ENCODE measurements around the gene PRKCSH.

Gene PRKCSH

GRCh38 chr19:11481534-11482383 lies 46.3 kb downstream of the PRKCSH start:
- peaks cover 28% of the 10 kb centered on the region for H3K27me3 ChIP-seq (replicated peaks)
- no peak for TF ChIP-seq CTCF (IDR thresholded peaks at IDR 0.05; ENCODE audit: low read depth, low read length, missing control alignments)
- H3K36me3 ChIP-seq (replicated peaks), result no peaks in the 10 kb centered on the region
- in situ Hi-C loops (cut with HindIII; ENCODE audit: low pct_ligation_motif_present, low sequenced_read_pairs), result no loop called here
- no peak overlapping the region for H3K27ac ChIP-seq
- H3K4me3 ChIP-seq (ENCODE audit: low read depth, low read length), result peak overlapping the region; percentile 35
- DNase-seq, result peak; percentile 77

GRCh38 chr19:11482384-11483050 lies 47.1 kb downstream of the PRKCSH start:
- TF ChIP-seq CTCF (IDR thresholded peaks at IDR 0.05; ENCODE audit: low read depth, low read length, missing control alignments), result peak; percentile 65

DNA sequence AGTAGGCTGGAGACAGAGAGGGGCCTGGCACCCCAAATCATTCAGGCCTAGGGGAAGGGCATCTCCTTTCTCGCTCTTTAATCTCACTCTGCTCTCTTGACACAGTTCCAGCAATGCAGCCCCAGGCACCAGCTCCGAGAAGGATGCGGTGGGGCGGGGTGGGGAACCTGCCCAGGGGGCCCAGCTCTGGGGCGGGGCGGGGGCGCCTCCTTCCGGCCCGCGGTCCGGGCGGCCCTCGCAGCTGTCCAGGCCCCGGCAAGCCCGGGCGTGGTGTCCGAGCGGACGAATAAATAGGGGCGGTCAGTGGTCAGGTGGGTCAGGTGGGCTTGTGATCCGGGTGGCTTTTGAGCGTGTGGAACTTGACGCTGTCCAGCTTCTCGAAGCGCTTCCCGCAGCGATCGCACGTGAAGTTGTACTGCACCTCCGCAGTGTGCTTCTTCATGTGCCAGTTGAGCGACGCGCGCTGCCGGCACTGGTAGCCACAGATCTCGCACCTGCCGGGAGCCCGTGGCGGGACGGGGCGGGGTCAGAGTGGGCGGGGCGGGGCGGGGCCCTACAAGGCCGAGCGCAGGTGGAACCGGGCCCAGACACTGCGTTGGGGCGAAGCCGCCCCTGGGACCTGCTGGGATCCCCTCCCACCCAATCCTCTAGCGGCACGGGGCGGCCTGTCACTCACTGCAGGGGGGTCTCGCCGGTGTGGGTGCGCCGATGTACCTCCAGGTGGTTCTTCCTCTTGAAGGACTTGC lies 48.1 kb downstream of the PRKCSH start:
- DNase-seq, result no peak
- in situ Hi-C loops (cut with HindIII; ENCODE audit: low pct_ligation_motif_present, low sequenced_read_pairs), result no loop called here
- Histone ChIP-seq H3K27me3 (replicated peaks) (peaks cover 28% of the 10 kb centered on the region), H3K36me3 (replicated peaks) (no peaks in the 10 kb centered on the region), H3K27ac (no peak overlapping the region), H3K4me3 (ENCODE audit: low read depth, low read length) (no peak overlapping the region)
- TF ChIP-seq CTCF (IDR thresholded peaks at IDR 0.05; ENCODE audit: low read depth, low read length, missing control alignments), result no peak

More at GRCh38 chr19:11482384-11483050, 47.1 kb downstream of the PRKCSH start:
- Histone ChIP-seq H3K27ac (no peak overlapping the region), H3K27me3 (replicated peaks) (peaks cover 28% of the 10 kb centered on the region), H3K36me3 (replicated peaks) (no peaks in the 10 kb centered on the region), H3K4me3 (ENCODE audit: low read depth, low read length) (peak overlapping the region; percentile 35)
- DNase-seq, result peak; percentile 57
- in situ Hi-C loops (cut with HindIII; ENCODE audit: low pct_ligation_motif_present, low sequenced_read_pairs), result no loop called here

- no peak for DNase-seq
- in situ Hi-C loops (cut with HindIII; ENCODE audit: low pct_ligation_motif_present, low sequenced_read_pairs), result no loop called here
- no peak overlapping the region for H3K27ac ChIP-seq
- no peaks in the 10 kb centered on the region for H3K36me3 ChIP-seq (replicated peaks)
- peaks cover 14% of the 10 kb centered on the region for H3K27me3 ChIP-seq (replicated peaks)
- H3K4me3 ChIP-seq (ENCODE audit: low read depth, low read length), result no peak overlapping the region
- no peak for TF ChIP-seq CTCF (IDR thresholded peaks at IDR 0.05; ENCODE audit: low read depth, low read length, missing control alignments)
Measured at GRCh38 chr19:11485245-11485837, 49.9 kb downstream of the PRKCSH start.

DNA sequence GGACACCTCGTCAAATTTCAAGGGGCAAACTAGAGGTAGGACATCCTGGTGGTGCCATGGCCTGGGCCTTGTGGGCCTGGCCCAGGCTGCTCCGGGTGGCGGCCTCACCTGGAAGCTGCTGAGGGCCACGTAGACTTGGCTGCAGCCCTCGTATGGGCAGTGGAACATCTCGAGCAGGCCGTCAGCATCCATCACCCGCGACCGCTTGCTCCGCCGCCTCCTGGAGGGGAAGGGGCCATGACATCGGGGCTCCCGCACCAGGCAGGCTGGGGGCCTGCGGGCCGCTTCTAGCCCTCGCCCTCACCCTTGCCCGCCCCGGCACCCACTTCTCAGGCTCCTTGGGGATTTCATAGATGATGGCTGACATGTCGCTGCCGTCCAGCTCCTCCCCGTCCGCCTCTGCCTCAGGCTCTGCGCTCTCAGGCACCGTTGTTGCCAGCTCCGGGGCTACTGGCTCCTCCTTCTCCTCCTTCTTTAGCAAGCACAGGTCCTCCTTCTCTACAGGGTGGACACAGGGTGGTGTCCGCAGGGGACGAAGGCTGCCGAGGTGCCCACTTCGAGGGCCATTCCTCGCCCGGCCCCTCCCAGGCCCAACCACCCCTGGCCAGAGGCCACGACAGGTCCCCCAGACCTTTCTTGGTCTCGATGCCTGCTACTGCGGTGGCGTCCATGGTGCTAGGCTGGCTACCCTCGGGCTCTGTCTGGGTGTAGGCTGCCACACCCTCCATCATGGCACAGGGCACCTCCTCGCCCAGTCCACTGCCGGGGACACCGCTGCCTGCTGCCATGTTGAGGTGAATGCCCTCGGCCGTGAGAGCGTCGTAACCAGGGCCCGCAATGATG lies 51.4 kb downstream of the PRKCSH start:
- TF ChIP-seq CTCF (IDR thresholded peaks at IDR 0.05; ENCODE audit: low read depth, low read length, missing control alignments), result no peak
- H3K27ac ChIP-seq, result no peak overlapping the region

More for the DNA sequence above, 51.4 kb downstream of the PRKCSH start:
- no peaks in the 10 kb centered on the region for H3K36me3 ChIP-seq (replicated peaks)
- in situ Hi-C loops (cut with HindIII; ENCODE audit: low pct_ligation_motif_present, low sequenced_read_pairs), result no loop called here
- DNase-seq, result no peak
- no peak overlapping the region for H3K4me3 ChIP-seq (ENCODE audit: low read depth, low read length)
- peaks cover under 1% of the 10 kb centered on the region for H3K27me3 ChIP-seq (replicated peaks)
